H1 (cell line): ENCODE data around the gene ATXN1L. TPM values are rescaled to one million over a fixed set of nuclear protein-coding genes. Genes with fewer than 3 reads are reported as not detected.

Experiments
- CTCF ChIA-PET: fragments of 300-600 bp; sonication (Branson Sonifier 250); formaldehyde crosslinking; loops from one replicate; lab custom pipeline; 2021; ENCODE audit not compliant: partially characterized antibody; lab: Charles Lee
- POLR2A ChIA-PET: fragments of 300-600 bp; sonication (Branson Sonifier 250); formaldehyde crosslinking; loops from one replicate; lab custom pipeline; 2021; ENCODE audit warnings: inconsistent platforms; ENCODE audit not compliant: partially characterized antibody; lab: Charles Lee
- DNase-seq, 2 experiments: peaks; one replicate each; pipeline versions ENCODE4 v3.0.0 to v3.0.0-alpha.2; 2010 to 2022; ENCODE audit warnings: low spot score in 2 of 2, low read depth in 1 of 2, mixed read lengths in 1 of 2
- FAIRE-seq: peaks from 2 replicates; lab custom pipeline; 2011; peaks lifted over from hg19 to GRCh38; lab: Jason Lieb, UNC
- H2AFZ ChIP-seq: 2 replicates; pipeline ENCODE4 v1.8.1; 2012; ENCODE audit warnings: low read length, inconsistent platforms
- H2AK5ac ChIP-seq: 2 replicates; pipeline ENCODE4 v1.6.1; 2013; ENCODE audit warnings: low read depth, low read length
- H2BK120ac ChIP-seq: replicated peaks from 2 replicates; pipeline ENCODE3; 2013; ENCODE audit warnings: low read depth, low read length, inconsistent platforms
- H2BK12ac ChIP-seq: 2 replicates; pipeline ENCODE4 v1.6.1; 2013; ENCODE audit warnings: low read depth, low read length
- H2BK15ac ChIP-seq: 2 replicates; pipeline ENCODE4 v1.6.1; 2013; ENCODE audit warnings: low read length
- H2BK20ac ChIP-seq: 2 replicates; pipeline ENCODE4 v1.6.1; 2013; ENCODE audit warnings: low read length
- H2BK5ac ChIP-seq: 2 replicates; pipeline ENCODE4 v1.6.1; 2013; ENCODE audit warnings: low read depth, low read length
- H3K14ac ChIP-seq: 2 replicates; pipeline ENCODE4 v1.6.1; 2013; ENCODE audit warnings: inconsistent platforms; ENCODE audit not compliant: insufficient read length
- H3K18ac ChIP-seq: 2 replicates; pipeline ENCODE4 v1.6.1; 2013; ENCODE audit warnings: low read length; ENCODE audit errors: extremely low read depth
- H3K23ac ChIP-seq: 2 replicates; pipeline ENCODE4 v1.6.1; 2013; ENCODE audit warnings: inconsistent platforms; ENCODE audit not compliant: insufficient read length
- H3K23me2 ChIP-seq: 2 replicates; pipeline ENCODE4 v1.6.1; 2013; ENCODE audit warnings: low read depth, low read length
- H3K27ac ChIP-seq: 2 replicates; pipeline ENCODE4 v1.6.1; 2011; ENCODE audit warnings: low read depth, low read length, inconsistent platforms
- H3K27me3 ChIP-seq, 4 experiments: replicated peaks in 1 of 4; 1 replicate in 1 of 4; 2 replicates in 3 of 4; pipeline versions ENCODE4 v1.6.1 to v1.8.1; 2011 to 2013; ENCODE audit warnings: low read length in 3 of 4, mild to moderate bottlenecking in 3 of 4, inconsistent platforms in 2 of 4, mixed read lengths in 2 of 4, moderate library complexity in 1 of 4; ENCODE audit not compliant: control insufficient read depth in 3 of 4, insufficient read depth in 3 of 4; ENCODE audit errors: extremely low read depth in 1 of 4
- H3K36me3 ChIP-seq, 4 experiments: 2 replicates each; pipeline versions ENCODE4 v1.6.1 to v1.8.1; 2011 to 2013; ENCODE audit warnings: mild to moderate bottlenecking in 4 of 4, low read length in 3 of 4, moderate library complexity in 2 of 4, control low read depth in 1 of 4, inconsistent platforms in 1 of 4; ENCODE audit not compliant: insufficient read depth in 4 of 4, control insufficient read depth in 2 of 4
- H3K4ac ChIP-seq: replicated peaks from 2 replicates; pipeline ENCODE3; 2013; ENCODE audit warnings: low read length, low read depth, mixed read lengths, inconsistent platforms; ENCODE audit not compliant: insufficient read length
- H3K4me1 ChIP-seq, 4 experiments: replicated peaks in 1 of 4; 1 replicate in 1 of 4; 2 replicates in 3 of 4; pipeline versions ENCODE4 v1.6.1 to v1.8.1; 2011 to 2013; ENCODE audit warnings: low read length in 3 of 4, inconsistent platforms in 2 of 4, mixed read lengths in 1 of 4; ENCODE audit not compliant: insufficient read depth in 4 of 4, control insufficient read depth in 3 of 4
- H3K4me2 ChIP-seq, 2 experiments: 2 replicates each; pipeline versions ENCODE4 v1.6.1 to v1.8.1; 2011 to 2013; ENCODE audit warnings: low read depth in 2 of 2, low read length in 2 of 2, control low read depth in 1 of 2, inconsistent platforms in 1 of 2, mild to moderate bottlenecking in 1 of 2; ENCODE audit not compliant: insufficient read depth in 1 of 2
- H3K4me3 ChIP-seq, 4 experiments: fragments of 200-600, 300-600 bp in 1 of 4; sonication (generic), shearing (Covaris generic), sonication (Bioruptor Twin) in 1 of 4; 2 replicates each; pipeline versions ENCODE4 v1.5.1 to v1.8.1; 2011 to 2016; ENCODE audit warnings: low read length in 4 of 4, low read depth in 3 of 4, control low read depth in 2 of 4, inconsistent platforms in 2 of 4, mild to moderate bottlenecking in 2 of 4, mixed read lengths in 1 of 4, moderate library complexity in 1 of 4; ENCODE audit not compliant: insufficient read depth in 2 of 4; ENCODE audit errors: extremely low read depth in 1 of 4
- H3K56ac ChIP-seq: replicated peaks from 2 replicates; pipeline ENCODE3; 2013; ENCODE audit warnings: low read depth, mild to moderate bottlenecking, mixed read lengths, low read length, inconsistent platforms; ENCODE audit not compliant: insufficient read length
- H3K79me1 ChIP-seq: 2 replicates; pipeline ENCODE4 v1.6.1; 2013; ENCODE audit warnings: low read depth, low read length, control low read depth
- H3K79me2 ChIP-seq, 2 experiments: 2 replicates each; pipeline versions ENCODE4 v1.6.1 to v1.8.1; 2012 to 2013; ENCODE audit warnings: low read length in 2 of 2, mild to moderate bottlenecking in 2 of 2, inconsistent platforms in 1 of 2; ENCODE audit not compliant: insufficient read depth in 2 of 2, control insufficient read depth in 1 of 2
- H3K9ac ChIP-seq, 4 experiments: replicated peaks in 1 of 4; 1 replicate in 1 of 4; 2 replicates in 3 of 4; pipeline versions ENCODE4 v1.6.1 to v1.8.1; 2011 to 2013; ENCODE audit warnings: low read depth in 3 of 4, low read length in 3 of 4, control low read depth in 2 of 4, mild to moderate bottlenecking in 2 of 4, moderate library complexity in 2 of 4, inconsistent platforms in 1 of 4; ENCODE audit errors: extremely low read depth in 1 of 4
- H3K9me3 ChIP-seq, 2 experiments: 2 replicates each; pipeline versions ENCODE4 v1.6.1 to v1.8.1; 2012 to 2013; ENCODE audit warnings: mild to moderate bottlenecking in 2 of 2, moderate library complexity in 2 of 2, control low read depth in 1 of 2, inconsistent platforms in 1 of 2, low read depth in 1 of 2, low read length in 1 of 2, mixed read lengths in 1 of 2; ENCODE audit not compliant: insufficient read depth in 2 of 2
- H4K20me1 ChIP-seq, 2 experiments: replicated peaks in 1 of 2; 2 replicates each; pipeline versions ENCODE3 to v1.8.1; 2011 to 2013; ENCODE audit warnings: inconsistent platforms in 2 of 2, low read length in 2 of 2, mild to moderate bottlenecking in 1 of 2; ENCODE audit not compliant: insufficient read depth in 2 of 2, control insufficient read depth in 1 of 2
- H4K5ac ChIP-seq: 2 replicates; pipeline ENCODE4 v1.6.1; 2013; ENCODE audit warnings: low read length, low read depth, mixed read lengths, inconsistent platforms; ENCODE audit not compliant: insufficient read length
- H4K8ac ChIP-seq: 2 replicates; pipeline ENCODE4 v1.8.0; 2013; ENCODE audit warnings: mild to moderate bottlenecking, moderate library complexity, low read length, inconsistent platforms; ENCODE audit not compliant: insufficient read depth; ENCODE audit errors: extremely low read depth
- H4K91ac ChIP-seq: replicated peaks from 2 replicates; pipeline ENCODE3; 2013; ENCODE audit warnings: low read length, mixed read lengths, inconsistent platforms; ENCODE audit not compliant: insufficient read length
- BCL11A ChIP-seq, 2 experiments: IDR thresholded peaks; one replicate each; pipeline ENCODE4 v1.6.1; 2011; ENCODE audit warnings: low read depth in 2 of 2, low read length in 2 of 2, mild to moderate bottlenecking in 2 of 2
- CEBPB ChIP-seq: IDR thresholded peaks from 2 replicates; pipeline ENCODE4 v1.6.1; 2012; ENCODE audit warnings: low read depth, low read length
- CHD2 ChIP-seq: IDR thresholded peaks from 2 replicates; pipeline ENCODE4 v1.6.1; 2012; ENCODE audit warnings: low read length, improper control_type of control experiment
- CREB1 ChIP-seq: IDR thresholded peaks from 2 replicates; pipeline ENCODE4 v1.6.1; 2012; ENCODE audit warnings: inconsistent platforms
- EZH2 ChIP-seq: fragments of 200-600 bp; sonication (generic); IDR thresholded peaks from 2 replicates; pipeline ENCODE4 v1.7.1; 2012; ENCODE audit warnings: low read depth, mild to moderate bottlenecking, moderate library complexity, low read length, inconsistent platforms; ENCODE audit not compliant: severe bottlenecking
- KDM5A ChIP-seq: fragments of 200-600 bp; IDR thresholded peaks from 2 replicates; pipeline ENCODE4 v1.7.1; 2012; ENCODE audit warnings: mild to moderate bottlenecking, low read length, inconsistent platforms, mixed read lengths
- NRF1 ChIP-seq: IDR thresholded peaks from 2 replicates; pipeline ENCODE4 v1.6.1; 2011; ENCODE audit warnings: mild to moderate bottlenecking, low read depth, low read length, improper control_type of control experiment
- POLR2AphosphoS5 ChIP-seq: IDR thresholded peaks from 2 replicates; pipeline ENCODE4 v1.6.1; 2011; ENCODE audit warnings: low read depth, low read length
- RAD21 ChIP-seq, 2 experiments: IDR thresholded peaks in 1 of 2; conservative IDR thresholded peaks in 1 of 2; 2 replicates each; pipeline ENCODE4 v1.6.1; 2011; ENCODE audit warnings: low read depth in 2 of 2, low read length in 2 of 2, improper control_type of control experiment in 1 of 2, inconsistent platforms in 1 of 2, mild to moderate bottlenecking in 1 of 2, moderate library complexity in 1 of 2
- RXRA ChIP-seq: IDR thresholded peaks from 2 replicates; pipeline ENCODE4 v1.6.1; 2011; ENCODE audit warnings: low read depth, mild to moderate bottlenecking, low read length, moderate library complexity; ENCODE audit not compliant: insufficient read depth
- TAF1 ChIP-seq: IDR thresholded peaks from 2 replicates; pipeline ENCODE4 v1.6.1; 2011; ENCODE audit warnings: mild to moderate bottlenecking, low read depth, low read length
- TAF7 ChIP-seq: optimal IDR thresholded peaks from 2 replicates; pipeline ENCODE3; 2011; ENCODE audit warnings: low read depth, mild to moderate bottlenecking, inconsistent platforms, low read length, moderate library complexity, borderline replicate concordance
- WGBS, 2 experiments: shearing (Covaris generic) in 1 of 2; methylation state at CpG; one replicate each; pipeline versions ENCODE4 v1.1.6 to v1.1.7; 2013 to 2015; ENCODE audit warnings: low lambda C conversion rate in 2 of 2, mixed read lengths in 2 of 2, inconsistent platforms in 1 of 2, low coverage in 1 of 2, missing lambda C conversion rate in 1 of 2; ENCODE audit not compliant: insufficient replicate concordance in 2 of 2, insufficient coverage in 1 of 2, insufficient read length in 1 of 2; ENCODE audit errors: extremely low coverage in 1 of 2, missing lambda C conversion rate in 1 of 2; 5-methylcytosine and 5-hydroxymethylcytosine counted together
- polyA plus RNA-seq, 7 experiments: library from polyadenylated mRNA; depleted of rRNA in 3 of 7; stranded (reverse) in 5 of 7; unstranded in 2 of 7; fragments of >200 nt in 5 of 7; fragments of 200-250 nt in 2 of 7; gene quantifications; 1 replicate in 5 of 7; 2 replicates in 1 of 7; 4 replicates in 1 of 7; pipeline versions ENCODE4 v1.2.1 to v1.2.3, GENCODE V29; 2011 to 2013; ENCODE audit warnings: missing spikeins in 2 of 7, mixed read lengths in 2 of 7
- total RNA-seq: library from RNA; stranded (reverse); fragmentation: NEBNext Ultra II Directional; extraction: Animal tissue kit (Norgen Biotek cat#: 25700); gene quantifications from 2 replicates; pipeline ENCODE4 v1.2.1, GENCODE V29; 2021
- TF ChIP-seq, protein P1 (sequence below): IDR thresholded peaks from 2 replicates; pipeline ENCODE4 v1.6.1; 2012; ENCODE audit warnings: inconsistent platforms

Gene ATXN1L
- total and polyA plus RNA-seq, 2 of the 8 experiments (the other 6 are each of a cell fraction or from before 2014, with no cell fraction given) = 12.1 to 23.8 TPM

DNA sequence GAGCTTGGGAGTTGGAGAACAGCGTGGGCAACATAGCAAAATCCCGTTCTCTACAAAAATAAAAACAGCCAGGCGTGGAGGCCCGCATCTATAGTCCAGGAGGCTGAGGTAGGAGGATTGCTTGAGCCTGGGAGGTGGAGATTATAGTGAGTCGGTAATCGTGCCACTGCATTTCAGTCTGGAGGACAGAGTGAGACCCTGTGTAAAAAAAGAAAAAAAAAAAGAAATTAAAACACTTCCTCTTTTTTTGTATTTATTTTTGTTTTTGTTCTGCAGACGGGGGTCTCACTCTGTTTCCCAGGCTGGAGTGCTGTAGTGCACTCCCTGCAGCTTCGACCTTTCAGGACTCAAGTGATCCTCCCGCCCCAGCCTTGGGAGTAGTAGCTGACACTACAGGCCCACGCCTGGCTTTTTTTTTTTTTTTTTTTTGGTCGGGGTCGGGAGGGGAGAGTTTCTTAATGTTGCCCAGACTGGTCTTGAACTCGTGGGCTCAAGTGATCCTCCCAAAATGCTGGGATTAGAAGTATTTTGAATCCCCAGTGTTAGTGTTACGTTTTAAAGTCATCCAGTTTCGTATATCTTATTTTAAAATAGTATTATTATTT lies 51.1 kb downstream of the ATXN1L start:
- Histone ChIP-seq H3K79me1 (no peaks in the 10 kb centered on the region), H3K23me2 (peaks cover 10% of the 10 kb centered on the region; the same call in 1 of the 2 replicates), H3K79me2 (peaks cover 48 to 66% of the 10 kb centered on the region in 2 experiments), H3K36me3 (peaks cover 0 to 6% (median 0%) of the 10 kb centered on the region in 4 experiments; a peak in 1 of 8 replicates), H4K91ac (no peak overlapping the region), H3K4me1 (no peaks in the 10 kb centered on the region; a peak in 1 of 7 replicates), H3K4me2 (peak overlapping the region; percentile 73 to 87), H3K18ac (no peak overlapping the region), H3K27ac (no peak overlapping the region), H3K4me3 (peak overlapping the region; percentile 90 to 95 (median 94)), H2BK5ac (no peak overlapping the region), H2BK20ac (no peak overlapping the region), H2BK120ac (no peak overlapping the region), H3K14ac (no peak overlapping the region), H3K9ac (no peak overlapping the region), H2BK12ac (no peak overlapping the region), H4K8ac (no peak overlapping the region), H4K20me1 (peaks cover 14 to 15% of the 10 kb centered on the region in 2 experiments), H2BK15ac (no peak overlapping the region), H2AK5ac (no peak overlapping the region), H2AFZ (no peak overlapping the region), H4K5ac (no peak overlapping the region), H3K23ac (no peak overlapping the region), H3K9me3 (no peaks in the 10 kb centered on the region), H3K4ac (no peak overlapping the region), H3K56ac (no peak overlapping the region), H3K27me3 (no peaks in the 10 kb centered on the region)
- DNase-seq (no peak), FAIRE-seq (no peak)
- POLR2A ChIA-PET = interaction anchor here (0.7 to 5.8 kb wide), 10 partner anchors 8 to 89 kb away, joined by 3 to 70 read pairs (median 6); partner anchors contain the start of genes AP1G1 and ZNF821
- 64% methylated on average over 15 of the region's 15 CpGs; no CpG with 5 or more reads in 1 of the 2 experiments for WGBS, 2 experiments
- CTCF ChIA-PET = interaction anchor here (1.0 to 1.1 kb wide), 2 partner anchors 14 to 77 kb away, joined by 5 read pairs; no protein-coding TSS in a partner anchor
- TF ChIP-seq TAF1 (no peak), CHD2 (no peak), BCL11A (IDR thresholded peaks at IDR 0.05; ENCODE audit: low read depth in 2 of 2, low read length in 2 of 2) (no peak), CEBPB (no peak), KDM5A (no peak), RAD21 (IDR thresholded peaks at IDR 0.05 in 1 of 2, conservative IDR thresholded peaks at IDR 0.05 in 1 of 2; ENCODE audit: low read depth in 2 of 2, low read length in 2 of 2) (no peak), POLR2AphosphoS5 (no peak), CREB1 (no peak), TAF7 (no peak), EZH2 (no peak), NRF1 (no peak), RXRA (no peak)
- TF ChIP-seq, protein P1, sequence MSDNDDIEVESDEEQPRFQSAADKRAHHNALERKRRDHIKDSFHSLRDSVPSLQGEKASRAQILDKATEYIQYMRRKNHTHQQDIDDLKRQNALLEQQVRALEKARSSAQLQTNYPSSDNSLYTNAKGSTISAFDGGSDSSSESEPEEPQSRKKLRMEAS = no peak
